SK-N-SH (cell line): ENCODE results near the gene GRIA1. TPM values are rescaled to one million over a fixed set of nuclear protein-coding genes. Genes with fewer than 3 reads are reported as not detected.

Source experiments
- CTCF ChIA-PET: fragments of 300-600, 350-600 bp; formaldehyde crosslinking; extraction: SDS; loops from one replicate; lab custom pipeline; 2021; lab: Yijun Ruan, JAX
- POLR2A ChIA-PET: fragments of 350-600 bp; sonication (Branson Sonifier 250); formaldehyde crosslinking; extraction: SDS; loops from one replicate; lab custom pipeline; 2020; ENCODE audit warnings: antibody characterized with exemption, inconsistent platforms; lab: Yijun Ruan, JAX
- DNase-seq: peaks from one replicate; pipeline ENCODE4 v3.0.0; 2012
- H2AFZ ChIP-seq: fragments of 200-600 bp; sonication (generic); 2 replicates; pipeline ENCODE4 v1.8.1; 2016; ENCODE audit warnings: antibody characterized with exemption, mild to moderate bottlenecking, low read depth
- H3F3A ChIP-seq: fragments of 200-600 bp; sonication (generic); replicated peaks from 2 replicates; pipeline ENCODE3; 2016; ENCODE audit warnings: antibody characterized with exemption, mild to moderate bottlenecking; ENCODE audit not compliant: insufficient read depth
- H3K27ac ChIP-seq, 2 experiments: fragments of 200-500 bp in 1 of 2; fragments of 200-600 bp in 1 of 2; sonication (Bioruptor generic) in 1 of 2; sonication (generic), shearing (Covaris generic) in 1 of 2; 2 replicates each; pipeline versions ENCODE4 v1.5.1 to v1.6.1; 2014 to 2016; ENCODE audit warnings: low read depth in 2 of 2, inconsistent platforms in 1 of 2, low read length in 1 of 2, mild to moderate bottlenecking in 1 of 2, mixed read lengths in 1 of 2
- H3K27me3 ChIP-seq: fragments of 200-600 bp; sonication (generic), shearing (Covaris generic); 2 replicates; pipeline ENCODE4 v1.6.1; 2016; ENCODE audit warnings: mixed run types; ENCODE audit not compliant: insufficient read depth
- H3K36me3 ChIP-seq, 2 experiments: fragments of 200-500 bp in 1 of 2; fragments of 200-600 bp in 1 of 2; sonication (Bioruptor generic) in 1 of 2; sonication (generic) in 1 of 2; replicated peaks in 1 of 2; 2 replicates each; pipeline versions ENCODE3 to v1.5.1; 2014 to 2016; ENCODE audit warnings: low read length in 1 of 2, mild to moderate bottlenecking in 1 of 2; ENCODE audit not compliant: insufficient read depth in 2 of 2, control insufficient read depth in 1 of 2
- H3K4me1 ChIP-seq, 2 experiments: fragments of 200-500 bp in 1 of 2; fragments of 200-600 bp in 1 of 2; sonication (Bioruptor generic) in 1 of 2; sonication (generic), shearing (Covaris generic) in 1 of 2; 2 replicates each; pipeline versions ENCODE4 v1.5.1 to v1.6.1; 2014 to 2016; ENCODE audit warnings: low read depth in 1 of 2, low read length in 1 of 2, mixed run types in 1 of 2; ENCODE audit not compliant: insufficient read depth in 2 of 2, control insufficient read depth in 1 of 2
- H3K4me2 ChIP-seq: fragments of 200-600 bp; sonication (generic), shearing (Covaris generic); 2 replicates; pipeline ENCODE4 v1.6.1; 2017; ENCODE audit warnings: mixed run types
- H3K4me3 ChIP-seq, 2 experiments: fragments of 200-500 bp in 1 of 2; fragments of 200-600 bp in 1 of 2; sonication (Bioruptor generic) in 1 of 2; sonication (generic), shearing (Covaris generic) in 1 of 2; 2 replicates each; pipeline versions ENCODE4 v1.5.1 to v1.8.1; 2014 to 2016; ENCODE audit warnings: low read depth in 2 of 2, inconsistent platforms in 1 of 2, low read length in 1 of 2, mild to moderate bottlenecking in 1 of 2, mixed read lengths in 1 of 2, moderate library complexity in 1 of 2
- H3K79me2 ChIP-seq: fragments of 200-600 bp; sonication (generic); 2 replicates; pipeline ENCODE4 v1.8.1; 2017; ENCODE audit warnings: mild to moderate bottlenecking; ENCODE audit not compliant: insufficient read depth
- H3K9ac ChIP-seq: fragments of 200-600 bp; sonication (generic); 2 replicates; pipeline ENCODE4 v1.6.1; 2017; ENCODE audit warnings: mixed run types
- H3K9me2 ChIP-seq: fragments of 200-600 bp; sonication (generic); 2 replicates; pipeline ENCODE4 v1.6.1; 2017; ENCODE audit warnings: mixed run types
- H3K9me3 ChIP-seq: fragments of 200-600 bp; sonication (generic); 2 replicates; pipeline ENCODE4 v1.6.1; 2017; ENCODE audit warnings: mixed run types, mild to moderate bottlenecking, moderate library complexity
- H4K20me1 ChIP-seq: fragments of 200-600 bp; sonication (generic); 2 replicates; pipeline ENCODE4 v1.6.1; 2017; ENCODE audit warnings: mild to moderate bottlenecking, mixed run types; ENCODE audit not compliant: insufficient read depth
- CHD2 ChIP-seq: fragments of 150-350 bp; IDR thresholded peaks from 2 replicates; pipeline ENCODE4 v1.6.1; 2018; ENCODE audit warnings: low read length; ENCODE audit not compliant: partially characterized antibody
- ELF1 ChIP-seq: IDR thresholded peaks from 2 replicates; pipeline ENCODE4 v1.4.0; 2012
- EP300 ChIP-seq, 2 experiments: IDR thresholded peaks; 2 replicates each; pipeline versions ENCODE4 v1.4.0 to v1.6.1; 2012; ENCODE audit warnings: borderline replicate concordance in 1 of 2, low read depth in 1 of 2, low read length in 1 of 2
- FOXM1 ChIP-seq: IDR thresholded peaks from 2 replicates; pipeline ENCODE4 v1.4.0; 2012; ENCODE audit warnings: low read depth, mild to moderate bottlenecking
- JUND ChIP-seq: IDR thresholded peaks from 2 replicates; pipeline ENCODE4 v1.4.0; 2012
- MEF2A ChIP-seq: IDR thresholded peaks from 2 replicates; pipeline ENCODE4 v1.4.0; 2012; ENCODE audit warnings: low read depth, borderline replicate concordance
- NFIC ChIP-seq: IDR thresholded peaks from 2 replicates; pipeline ENCODE4 v1.4.0; 2012; ENCODE audit warnings: borderline replicate concordance
- NRF1 ChIP-seq: IDR thresholded peaks from 2 replicates; pipeline ENCODE4 v1.6.1; 2012; ENCODE audit warnings: low read depth, mild to moderate bottlenecking, low read length
- PBX3 ChIP-seq: IDR thresholded peaks from 2 replicates; pipeline ENCODE4; 2012
- RAD21 ChIP-seq: IDR thresholded peaks from 2 replicates; pipeline ENCODE4 v1.6.1; 2012; ENCODE audit warnings: mild to moderate bottlenecking, low read length
- SMC3 ChIP-seq: IDR thresholded peaks from 2 replicates; pipeline ENCODE4 v1.6.1; 2012; ENCODE audit warnings: low read depth, low read length, improper control_type of control experiment
- TCF12 ChIP-seq: IDR thresholded peaks from 2 replicates; pipeline ENCODE4 v1.4.0; 2012
- TEAD4 ChIP-seq: IDR thresholded peaks from 2 replicates; pipeline ENCODE4 v1.4.0; 2012; ENCODE audit warnings: mild to moderate bottlenecking, borderline replicate concordance; ENCODE audit not compliant: insufficient read depth
- USF2 ChIP-seq: fragments of 150-350 bp; IDR thresholded peaks from 2 replicates; pipeline ENCODE4 v1.6.1; 2017; ENCODE audit warnings: antibody characterized with exemption, low read length, low read depth, borderline replicate concordance
- YY1 ChIP-seq: IDR thresholded peaks from 2 replicates; pipeline ENCODE4 v1.4.0; 2012; ENCODE audit warnings: low read depth, mild to moderate bottlenecking
- WGBS: methylation state at CpG from one replicate; pipeline ENCODE4 v1.1.6; 2017; ENCODE audit warnings: low lambda C conversion rate; 5-methylcytosine and 5-hydroxymethylcytosine counted together
- polyA plus RNA-seq, 3 experiments: library from polyadenylated mRNA; depleted of rRNA; stranded (reverse); fragments of >200 nt; gene quantifications; 2 replicates each; pipeline ENCODE4 v1.2.3, GENCODE V29; 2012
- TF ChIP-seq, protein P1 (sequence below): IDR thresholded peaks from 2 replicates; pipeline ENCODE4 v1.4.0; 2012; ENCODE audit warnings: low read depth

Gene GRIA1
- polyA plus RNA-seq, 1 of the 3 experiments (the other 2 are of a cell fraction): 0.35 TPM

GRCh38 chr5:153746440-153746839 lies 256.0 kb downstream of the GRIA1 start:
- H2AFZ ChIP-seq: no peak overlapping the region
- H3K27me3 ChIP-seq: no peaks in the 10 kb centered on the region
- H3K4me1 ChIP-seq: peaks cover 0 to 12% of the 10 kb centered on the region in 2 experiments; a peak in 1 of 4 replicates
- POLR2A ChIA-PET: no interaction called here
- no peak overlapping the region for H3K27ac ChIP-seq
- H3K4me2 ChIP-seq: no peak overlapping the region
- H3K9me3 ChIP-seq: no peaks in the 10 kb centered on the region
- CTCF ChIA-PET: no interaction called here
- TF ChIP-seq TCF12 (no peak), NFIC (no peak), ELF1 (no peak), CHD2 (no peak), EP300 (IDR thresholded peaks at IDR 0.05; ENCODE audit: borderline replicate concordance in 1 of 2, low read depth in 1 of 2, low read length in 1 of 2) (no peak), RAD21 (no peak), JUND (no peak), SMC3 (no peak)
- TF ChIP-seq, protein P1, sequence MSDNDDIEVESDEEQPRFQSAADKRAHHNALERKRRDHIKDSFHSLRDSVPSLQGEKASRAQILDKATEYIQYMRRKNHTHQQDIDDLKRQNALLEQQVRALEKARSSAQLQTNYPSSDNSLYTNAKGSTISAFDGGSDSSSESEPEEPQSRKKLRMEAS: no peak
- 76% methylated on average over 3 of the region's 3 CpGs for WGBS
- H3K9me2 ChIP-seq: no peaks in the 10 kb centered on the region
- no peak for DNase-seq
- no peaks in the 10 kb centered on the region for H3K79me2 ChIP-seq
- H3F3A ChIP-seq: no peaks in the 10 kb centered on the region
- no peak overlapping the region for H3K9ac ChIP-seq
- no peaks in the 10 kb centered on the region for H3K36me3 ChIP-seq
- no peak overlapping the region for H3K4me3 ChIP-seq
- no peaks in the 10 kb centered on the region for H4K20me1 ChIP-seq

- no peak overlapping the region for H3K4me2 ChIP-seq
- H3F3A ChIP-seq: no peaks in the 10 kb centered on the region
- H3K9me2 ChIP-seq: no peaks in the 10 kb centered on the region
- H3K4me3 ChIP-seq: no peak overlapping the region
- H3K9ac ChIP-seq: no peak overlapping the region
- CTCF ChIA-PET: interaction anchor here (1.2 kb wide), 1 partner anchor 254 kb away, joined by 3 read pairs; no protein-coding TSS in a partner anchor
- H3K36me3 ChIP-seq: no peaks in the 10 kb centered on the region
- POLR2A ChIA-PET: no interaction called here
- H3K9me3 ChIP-seq: no peaks in the 10 kb centered on the region
- no peaks in the 10 kb centered on the region for H3K27me3 ChIP-seq
- no peak for TF ChIP-seq PBX3
- TF ChIP-seq RAD21: no peak
- TF ChIP-seq USF2: no peak
- TF ChIP-seq FOXM1: no peak
- TF ChIP-seq EP300 (IDR thresholded peaks at IDR 0.05; ENCODE audit: borderline replicate concordance in 1 of 2, low read depth in 1 of 2, low read length in 1 of 2): no peak
- TF ChIP-seq TCF12: no peak
- TF ChIP-seq NFIC: no peak
- no peak for TF ChIP-seq TEAD4
- no peak for TF ChIP-seq NRF1
- TF ChIP-seq MEF2A: no peak
- no peak for TF ChIP-seq YY1
- no peak overlapping the region for H2AFZ ChIP-seq
- no peak for DNase-seq
- no peak overlapping the region for H3K27ac ChIP-seq
- no peaks in the 10 kb centered on the region for H3K79me2 ChIP-seq
- H3K4me1 ChIP-seq: peaks cover 0 to 18% of the 10 kb centered on the region in 2 experiments; a peak in 1 of 4 replicates
- no peaks in the 10 kb centered on the region for H4K20me1 ChIP-seq
- WGBS: 83% methylated on average over 2 of the region's 2 CpGs
These were observed 258.4 kb downstream of the GRIA1 start for GRCh38 chr5:153748823-153749222.
